CD14-positive monocyte (primary cell): ENCODE measurements around the gene SOX5. TPM values are rescaled to one million over a fixed set of nuclear protein-coding genes. Genes with fewer than 3 reads are reported as not detected.

ENCODE experiments used
- DNase-seq, 3 donors: peaks; one replicate each; pipeline ENCODE4 v3.0.0-alpha.2; 2011 to 2022
- H2AFZ ChIP-seq: 2 replicates; pipeline ENCODE4 v1.6.0; 2012; ENCODE audit warnings: mild to moderate bottlenecking, low read depth, low read length, inconsistent platforms; ENCODE audit not compliant: insufficient read depth, poor library complexity, severe bottlenecking
- H3K27ac ChIP-seq, 2 donors: 1 replicate in 1 of 2; 2 replicates in 1 of 2; pipeline ENCODE4 v1.5.1; 2012 to 2013; ENCODE audit warnings: low read length in 2 of 2, control low read depth in 1 of 2, inconsistent platforms in 1 of 2, low read depth in 1 of 2, mild to moderate bottlenecking in 1 of 2
- H3K27me3 ChIP-seq, 2 donors: one replicate each; pipeline versions ENCODE4 v1.6.0 to v1.6.1; 2011 to 2013; ENCODE audit warnings: low read length in 2 of 2; ENCODE audit not compliant: control insufficient read depth in 2 of 2, insufficient read depth in 2 of 2
- H3K36me3 ChIP-seq, 2 donors: replicated peaks in 1 of 2; 1 replicate in 1 of 2; 2 replicates in 1 of 2; pipeline versions ENCODE4 v1.5.1 to v1.6.1; 2012 to 2013; ENCODE audit warnings: low read length in 2 of 2, control low read depth in 1 of 2, inconsistent platforms in 1 of 2, mild to moderate bottlenecking in 1 of 2; ENCODE audit not compliant: insufficient read depth in 2 of 2, control insufficient read depth in 1 of 2
- H3K4me1 ChIP-seq, 2 donors: 1 replicate in 1 of 2; 2 replicates in 1 of 2; pipeline versions ENCODE4 v1.5.1 to v1.6.1; 2012 to 2013; ENCODE audit warnings: low read length in 2 of 2, control low read depth in 1 of 2, inconsistent platforms in 1 of 2, mild to moderate bottlenecking in 1 of 2, moderate library complexity in 1 of 2; ENCODE audit not compliant: insufficient read depth in 2 of 2, control insufficient read depth in 1 of 2
- H3K4me2 ChIP-seq: replicated peaks from 2 replicates; pipeline ENCODE3; 2012; ENCODE audit warnings: low read length, moderate library complexity, mild to moderate bottlenecking; ENCODE audit not compliant: poor library complexity, severe bottlenecking; ENCODE audit errors: extremely low read depth
- H3K4me3 ChIP-seq, 3 experiments: fragments of 200-600 bp in 1 of 3; sonication (generic) in 1 of 3; replicated peaks in 1 of 3; 1 replicate in 2 of 3; 2 replicates in 1 of 3; pipeline ENCODE4 v1.5.1; 2011 to 2013; ENCODE audit warnings: low read length in 3 of 3, mild to moderate bottlenecking in 3 of 3, control low read depth in 2 of 3, low read depth in 2 of 3, inconsistent platforms in 1 of 3, moderate library complexity in 1 of 3
- H3K79me2 ChIP-seq: 2 replicates; pipeline ENCODE4 v1.6.0; 2012; ENCODE audit warnings: mild to moderate bottlenecking, control low read depth, inconsistent platforms, low read length, moderate library complexity; ENCODE audit not compliant: insufficient read depth
- H3K9ac ChIP-seq: 2 replicates; pipeline ENCODE4 v1.6.0; 2017; ENCODE audit warnings: low read length, mild to moderate bottlenecking; ENCODE audit not compliant: insufficient read depth, poor library complexity, severe bottlenecking
- H3K9me3 ChIP-seq, 2 donors: replicated peaks in 1 of 2; 1 replicate in 1 of 2; 2 replicates in 1 of 2; pipeline versions ENCODE4 v1.5.1 to v1.6.1; 2012 to 2013; ENCODE audit warnings: low read length in 2 of 2, control low read depth in 1 of 2; ENCODE audit not compliant: control insufficient read depth in 1 of 2, insufficient read depth in 1 of 2
- H4K20me1 ChIP-seq: 2 replicates; pipeline ENCODE4 v1.6.0; 2012; ENCODE audit warnings: mild to moderate bottlenecking, low read length, control low read depth, moderate library complexity; ENCODE audit not compliant: insufficient read depth
- H3K27ac Mint-ChIP-seq, 7 donors: one replicate each; pipeline ENCODE4 v1.8.0; 2020; ENCODE audit warnings: mild to moderate bottlenecking in 7 of 7, mixed read lengths in 7 of 7, moderate library complexity in 6 of 7, inconsistent platforms in 2 of 7
- H3K27me3 Mint-ChIP-seq, 3 donors: one replicate each; pipeline ENCODE4 v1.8.0; 2021 to 2022; ENCODE audit warnings: low read depth in 3 of 3, mild to moderate bottlenecking in 3 of 3, mixed read lengths in 3 of 3, moderate library complexity in 3 of 3, inconsistent platforms in 1 of 3
- H3K36me3 Mint-ChIP-seq, 2 donors: one replicate each; pipeline ENCODE4 v1.8.0; 2020; ENCODE audit warnings: mixed read lengths in 2 of 2, inconsistent platforms in 1 of 2, mild to moderate bottlenecking in 1 of 2
- H3K4me1 Mint-ChIP-seq: one replicate; pipeline ENCODE4 v1.8.0; 2020; ENCODE audit warnings: mild to moderate bottlenecking, mixed read lengths
- H3K4me3 Mint-ChIP-seq, 2 donors: one replicate each; pipeline ENCODE4 v1.8.0; 2020; ENCODE audit warnings: mild to moderate bottlenecking in 2 of 2, mixed read lengths in 2 of 2, moderate library complexity in 1 of 2
- H3K9me3 Mint-ChIP-seq, 7 donors: one replicate each; pipeline ENCODE4 v1.8.0; 2020 to 2022; ENCODE audit warnings: mixed read lengths in 7 of 7, mild to moderate bottlenecking in 6 of 7, moderate library complexity in 6 of 7, inconsistent platforms in 2 of 7
- CTCF ChIP-seq: fragments of 200-600 bp; IDR thresholded peaks from one replicate; pipeline ENCODE4 v1.8.0; 2022; ENCODE audit warnings: antibody characterized with exemption, mild to moderate bottlenecking
- WGBS: methylation state at CpG from one replicate; pipeline ENCODE4 v1.1.5; 2013; ENCODE audit warnings: missing lambda C conversion rate; ENCODE audit not compliant: insufficient coverage; 5-methylcytosine and 5-hydroxymethylcytosine counted together
- intact Hi-C, 2 donors: fragments of 100-400 bp; cut with micrococcal nuclease; formaldehyde crosslinking; loops; one replicate each; pipeline versions ENCODE4 v1.15.0 to v1.15.1; 2023
- polyA plus RNA-seq, 3 donors: library from polyadenylated mRNA; depleted of rRNA in 1 of 3; unstranded in 2 of 3; stranded (reverse) in 1 of 3; fragments of 300-500 nt in 2 of 3; fragments of >200 nt in 1 of 3; fragmentation: Illumina TruSeq in 2 of 3; gene quantifications; 1 replicate in 2 of 3; 2 replicates in 1 of 3; pipeline ENCODE4 v1.2.3, GENCODE V29; 2012 to 2021

SOX5 gene
- polyA plus RNA-seq, 3 donors = not detected

- no peaks in the 10 kb centered on the region for H3K36me3 ChIP-seq
- no peaks in the 10 kb centered on the region for H3K4me1 Mint-ChIP-seq
- no peak overlapping the region for H3K4me3 Mint-ChIP-seq
- H3K4me1 ChIP-seq = no peaks in the 10 kb centered on the region
- no peaks in the 10 kb centered on the region for H3K9me3 ChIP-seq
- intact Hi-C loops = no loop called here
- no CpG with 5 or more reads among the region's 1 CpG for WGBS
- H3K27ac ChIP-seq = no peak overlapping the region
- TF ChIP-seq CTCF = no peak
- no peaks in the 10 kb centered on the region for H3K9me3 Mint-ChIP-seq
- no peak overlapping the region for H3K27ac Mint-ChIP-seq
- H3K36me3 Mint-ChIP-seq = no peaks in the 10 kb centered on the region
- no peaks in the 10 kb centered on the region for H3K27me3 ChIP-seq
- no peak overlapping the region for H3K4me3 ChIP-seq
- H3K27me3 Mint-ChIP-seq = no peaks in the 10 kb centered on the region
- H3K79me2 ChIP-seq = no peaks in the 10 kb centered on the region
- no peak overlapping the region for H2AFZ ChIP-seq
- no peaks in the 10 kb centered on the region for H4K20me1 ChIP-seq
- no peak overlapping the region for H3K9ac ChIP-seq
- no peak overlapping the region for H3K4me2 ChIP-seq
- no peak for DNase-seq
These were observed 10.4 kb upstream of the SOX5 start for GRCh38 chr12:23959826-23960225.

GRCh38 chr12:23954332-23954731 is 4.9 kb upstream of the SOX5 start:
- H3K36me3 Mint-ChIP-seq = no peaks in the 10 kb centered on the region
- no peaks in the 10 kb centered on the region for H3K4me1 Mint-ChIP-seq
- no peak overlapping the region for H3K27ac Mint-ChIP-seq
- peaks cover 0 to 3% (median 0%) of the 10 kb centered on the region in 3 donors for H3K27me3 Mint-ChIP-seq
- H3K4me3 ChIP-seq = no peak overlapping the region
- no peaks in the 10 kb centered on the region for H3K4me1 ChIP-seq
- H4K20me1 ChIP-seq = no peaks in the 10 kb centered on the region
- H2AFZ ChIP-seq = no peak overlapping the region
- no peak for DNase-seq
- H3K79me2 ChIP-seq = no peaks in the 10 kb centered on the region
- H3K9me3 Mint-ChIP-seq = no peaks in the 10 kb centered on the region
- no peaks in the 10 kb centered on the region for H3K36me3 ChIP-seq
- H3K9me3 ChIP-seq = no peaks in the 10 kb centered on the region
- peaks cover 15 to 23% of the 10 kb centered on the region in 2 donors for H3K27me3 ChIP-seq
- TF ChIP-seq CTCF = no peak
- H3K9ac ChIP-seq = no peak overlapping the region
- H3K4me2 ChIP-seq = no peak overlapping the region
- H3K27ac ChIP-seq = no peak overlapping the region
- no peak overlapping the region for H3K4me3 Mint-ChIP-seq
- intact Hi-C loops = no loop called here
